Middle frontal gyrus (tissue), 1 donor: Measurements from ENCODE around the gene MOV10L1.

Source experiments
- DNase-seq: peaks from one replicate; pipeline ENCODE4 v3.0.0-alpha.2; 2015; ENCODE audit warnings: low spot score; ENCODE audit errors: extremely low spot score

MOV10L1 gene

GRCh38 chr22:50058906-50059880 lies 30.6 kb upstream of the MOV10L1 start:
- DNase-seq: no peak

- no peak for DNase-seq
Measured at GRCh38 chr22:50059881-50060262, 29.9 kb upstream of the MOV10L1 start.

- no peak for DNase-seq
Measured at GRCh38 chr22:50060441-50061140, 29.2 kb upstream of the MOV10L1 start.

DNA sequence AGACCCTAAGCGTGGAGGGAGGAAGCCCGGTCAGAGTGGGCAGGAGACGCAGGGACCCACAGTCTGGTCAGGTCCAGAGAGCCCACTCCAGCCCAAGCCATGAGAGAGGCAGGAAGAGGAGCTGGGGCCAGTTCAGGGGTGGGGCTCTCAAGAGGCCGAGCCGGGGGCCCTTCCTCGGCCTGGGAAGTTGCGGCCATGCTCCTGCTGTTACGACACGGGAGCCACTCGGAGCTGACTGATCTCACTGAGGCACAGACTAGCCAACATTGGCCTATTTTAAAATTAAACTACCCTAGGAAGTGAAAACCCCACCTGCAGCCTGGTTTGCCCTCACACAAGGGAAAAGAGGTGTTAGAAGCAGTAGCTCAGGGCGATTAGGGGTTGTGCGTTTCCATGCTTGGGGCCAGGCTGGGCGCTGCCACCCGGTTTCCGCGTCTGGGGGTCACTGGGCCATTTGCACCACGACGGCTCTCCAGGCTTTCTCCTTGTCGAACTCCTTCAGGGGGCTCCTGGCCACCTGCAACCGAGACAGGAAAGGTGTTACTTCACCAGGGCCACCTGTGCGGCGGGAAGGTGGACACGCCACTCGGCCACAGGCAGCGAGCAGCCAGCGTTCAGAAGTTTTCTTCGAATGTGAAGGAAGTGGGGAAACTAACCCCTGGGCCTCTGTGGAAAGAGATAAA lies 28.5 kb upstream of the MOV10L1 start:
- DNase-seq: no peak

DNA sequence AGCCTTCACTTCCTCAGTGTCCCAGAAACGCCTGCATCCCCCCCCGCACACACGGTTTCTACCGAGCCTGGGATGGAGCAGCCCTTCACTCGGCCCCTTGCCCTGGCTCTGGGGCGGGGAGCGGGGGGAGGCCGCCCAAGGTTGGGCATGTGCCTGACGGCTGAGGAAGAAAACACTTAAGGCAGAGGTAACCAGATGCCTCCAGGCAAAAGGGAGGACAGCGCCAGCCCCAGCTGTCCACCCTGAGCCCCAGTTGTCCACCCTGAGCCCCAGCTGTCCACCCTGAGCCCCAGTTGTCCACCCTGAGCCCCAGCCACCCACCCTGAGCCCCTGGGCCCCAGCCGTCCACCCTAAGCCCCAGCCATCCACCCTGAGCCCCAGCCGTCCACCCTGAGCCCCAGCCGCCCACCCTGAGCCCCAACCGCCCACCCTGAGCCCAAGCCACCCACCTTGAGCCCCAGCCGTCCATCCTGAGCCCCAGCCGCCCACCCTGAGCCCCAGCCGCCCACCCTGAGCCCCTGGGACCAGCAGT lies 27.9 kb upstream of the MOV10L1 start:
- no peak for DNase-seq

DNA sequence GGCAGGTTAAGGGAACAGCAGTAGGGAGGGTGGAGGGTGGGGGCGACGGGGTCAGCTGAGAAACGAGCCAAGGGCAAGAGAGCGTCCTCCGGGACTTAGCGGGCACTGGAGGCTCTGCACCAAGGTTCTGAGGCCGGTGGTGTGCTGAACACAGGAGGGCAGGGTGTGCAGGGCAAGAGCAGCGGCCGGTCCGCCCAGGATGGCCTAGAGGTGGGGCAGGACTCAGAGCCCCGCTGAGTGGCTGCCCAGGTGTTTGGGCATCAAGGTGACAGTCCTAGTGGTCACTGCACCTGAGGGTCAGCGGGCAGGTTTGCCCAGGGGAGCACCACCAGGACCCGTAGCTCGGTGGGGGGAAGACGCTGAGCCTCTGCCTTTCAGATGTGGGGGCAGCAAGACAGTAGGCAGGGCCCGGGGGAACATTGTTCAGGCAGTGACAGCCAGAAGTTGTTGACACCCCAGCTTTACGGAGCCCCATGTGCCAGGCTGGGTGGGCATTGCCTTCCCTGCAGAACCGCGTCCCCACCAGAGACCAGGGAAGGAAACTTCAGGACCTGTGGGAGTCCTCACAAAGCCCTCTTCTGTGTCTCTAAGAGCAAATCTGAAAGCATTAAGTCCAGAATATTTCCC lies 27.2 kb upstream of the MOV10L1 start:
- DNase-seq: no peak

DNA sequence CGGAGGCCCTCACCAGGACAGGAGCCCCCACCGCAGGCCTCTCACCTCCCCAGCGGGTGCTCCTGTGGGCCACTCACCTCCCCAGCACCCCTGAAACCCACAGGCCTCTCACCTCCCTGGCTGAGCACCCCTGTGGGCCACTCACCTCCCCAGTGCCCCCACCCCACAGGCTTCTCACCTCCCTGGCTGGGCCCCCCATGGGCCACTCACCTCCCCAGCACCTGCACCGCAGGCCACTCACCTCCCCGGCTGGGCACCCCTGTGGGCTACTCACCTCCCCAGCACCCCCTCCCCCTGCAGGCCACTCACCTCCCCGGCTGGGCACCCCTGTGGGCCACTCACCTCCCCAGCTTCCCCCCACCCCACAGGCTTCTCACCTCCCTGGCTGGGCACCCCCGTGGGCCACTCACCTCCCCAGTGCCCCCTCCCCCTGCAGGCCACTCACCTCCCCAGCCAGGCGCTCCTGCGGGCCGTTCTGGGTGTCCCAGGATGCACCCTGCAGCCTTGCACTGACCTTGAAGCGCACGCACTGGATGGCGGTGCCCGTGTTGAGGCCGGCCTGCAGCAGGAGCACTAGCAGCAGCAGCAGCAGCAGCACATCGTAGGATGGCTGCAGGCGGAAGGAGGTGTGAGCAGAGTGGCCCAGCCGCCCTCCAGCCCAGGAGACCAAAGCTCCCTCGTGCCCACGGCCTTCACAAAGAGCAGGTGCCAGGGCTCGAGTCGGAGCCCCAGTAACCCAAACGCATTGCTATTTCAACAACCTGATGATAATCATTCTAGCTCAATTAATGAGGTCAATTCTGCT lies 26.0 kb upstream of the MOV10L1 start:
- no peak for DNase-seq

- no peak for DNase-seq
Measured at GRCh38 chr22:50064453-50064852, 25.4 kb upstream of the MOV10L1 start.

- DNase-seq: no peak
Measured at GRCh38 chr22:50067244-50067643, 22.6 kb upstream of the MOV10L1 start.

DNA sequence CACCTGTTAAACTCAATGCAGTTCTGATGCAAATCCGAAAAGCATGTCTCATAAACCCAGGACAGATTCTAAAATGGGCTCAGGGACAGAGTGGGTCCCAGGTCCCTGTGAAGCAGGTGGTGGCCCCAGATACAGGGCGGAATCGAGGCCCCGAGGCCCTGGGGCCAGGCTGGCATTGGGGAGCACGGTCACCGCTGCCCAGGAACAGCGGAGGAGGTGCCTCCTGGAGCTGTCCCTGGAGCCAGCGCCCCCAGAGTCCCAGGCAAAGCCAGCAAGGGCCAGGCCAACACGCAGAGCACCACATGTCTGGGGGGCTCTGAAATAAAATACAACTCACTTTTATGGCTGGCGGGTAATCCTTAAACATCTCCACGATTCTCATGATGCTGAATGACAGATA lies 21.7 kb upstream of the MOV10L1 start:
- no peak for DNase-seq

GRCh38 chr22:50070366-50070765 lies 19.4 kb upstream of the MOV10L1 start:
- DNase-seq: no peak

DNA sequence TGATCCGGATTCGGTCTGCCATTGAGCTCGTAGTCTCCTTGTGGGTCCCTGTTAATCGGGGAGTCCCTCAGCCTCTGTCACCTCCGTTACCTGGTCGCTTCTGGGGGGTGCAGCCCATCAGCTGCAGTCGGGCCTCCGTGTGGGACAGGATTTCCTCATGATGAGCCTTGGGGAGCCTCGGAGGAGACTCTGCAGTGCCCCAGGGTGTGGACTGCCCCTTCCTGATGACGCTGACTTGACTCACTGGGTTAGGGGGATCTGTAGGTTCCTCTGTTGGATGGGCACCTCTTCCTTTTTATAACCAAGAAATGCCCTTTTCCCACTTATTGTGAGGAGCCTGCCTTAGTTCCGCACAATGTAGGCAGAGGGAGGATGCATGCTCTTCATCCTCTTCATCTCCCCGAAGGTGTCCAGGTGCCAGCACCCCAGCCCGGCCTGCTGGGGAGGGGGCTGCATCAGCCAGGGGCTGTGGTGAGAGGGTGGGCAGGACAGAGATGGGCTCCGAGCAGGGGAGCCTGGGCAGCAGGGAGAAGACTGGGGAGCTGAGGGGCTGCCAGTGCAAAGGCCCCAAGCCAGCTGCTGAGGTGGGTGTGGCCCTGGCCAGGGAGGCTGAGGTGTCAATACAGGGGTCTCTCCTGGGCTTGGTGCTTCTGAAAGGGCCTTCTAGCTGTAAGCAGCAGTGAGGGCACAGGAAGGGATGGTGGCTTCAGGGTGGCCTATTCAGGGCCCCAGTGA lies 18.2 kb upstream of the MOV10L1 start:
- no peak for DNase-seq

DNA sequence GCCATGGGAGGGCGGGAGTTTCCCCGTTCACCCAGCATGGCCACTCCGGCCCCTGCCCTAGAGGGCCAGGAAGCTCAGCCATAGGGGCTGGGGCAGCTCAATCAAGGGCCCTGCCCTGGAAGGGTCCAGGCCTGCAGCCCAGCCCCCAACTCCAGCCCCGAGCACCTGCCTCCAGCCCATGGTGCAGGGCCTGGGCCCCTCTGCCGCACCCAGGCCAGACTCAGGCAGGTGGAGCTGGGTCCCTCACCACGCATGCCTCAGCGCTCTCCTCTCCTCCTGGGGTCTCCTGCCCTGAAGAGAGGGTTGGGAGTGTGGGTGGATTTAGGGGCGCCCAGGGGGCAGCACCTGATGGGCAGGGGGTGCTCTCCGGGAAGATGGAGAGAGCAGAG lies 17.6 kb upstream of the MOV10L1 start:
- no peak for DNase-seq

DNA sequence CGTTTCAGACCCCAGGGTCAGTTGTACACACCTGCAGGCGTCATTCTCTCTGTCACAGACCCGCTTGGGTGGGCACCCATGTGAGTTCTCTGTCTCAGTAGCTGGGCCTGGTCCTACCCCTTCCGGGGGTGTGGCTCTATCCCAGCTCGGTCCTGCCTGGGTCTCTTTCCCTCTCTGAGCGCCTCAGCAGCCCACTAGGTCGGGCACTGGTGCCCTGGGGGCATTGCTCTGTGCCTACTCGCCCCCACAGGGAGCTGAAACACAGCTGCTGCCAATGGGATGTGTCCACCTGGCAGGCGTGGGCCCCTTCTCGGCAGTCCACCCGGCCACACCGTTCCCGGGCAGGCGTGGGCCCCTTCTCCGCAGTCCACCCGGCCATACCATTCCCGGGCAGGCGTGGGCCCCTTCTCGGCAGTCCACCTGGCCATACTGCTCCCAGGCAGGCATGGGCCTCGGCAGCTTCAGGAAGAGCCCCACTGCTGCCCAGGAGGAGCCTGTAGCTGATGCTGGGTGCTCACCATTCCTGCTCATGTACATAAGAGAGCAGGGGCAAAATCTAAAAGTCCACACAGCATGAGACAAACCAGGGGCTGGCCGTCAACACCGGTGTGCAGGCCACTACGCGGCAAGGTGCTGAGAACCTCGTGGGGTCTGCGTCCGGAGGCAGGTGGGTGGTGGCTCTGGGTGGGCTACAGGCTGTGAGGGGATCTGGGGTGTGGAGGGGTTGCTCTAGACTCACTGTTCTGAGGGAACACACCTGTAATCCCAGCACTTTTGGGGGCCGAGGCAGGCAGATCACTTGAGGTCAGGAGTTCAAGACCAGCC lies 16.9 kb upstream of the MOV10L1 start:
- DNase-seq: no peak

DNA sequence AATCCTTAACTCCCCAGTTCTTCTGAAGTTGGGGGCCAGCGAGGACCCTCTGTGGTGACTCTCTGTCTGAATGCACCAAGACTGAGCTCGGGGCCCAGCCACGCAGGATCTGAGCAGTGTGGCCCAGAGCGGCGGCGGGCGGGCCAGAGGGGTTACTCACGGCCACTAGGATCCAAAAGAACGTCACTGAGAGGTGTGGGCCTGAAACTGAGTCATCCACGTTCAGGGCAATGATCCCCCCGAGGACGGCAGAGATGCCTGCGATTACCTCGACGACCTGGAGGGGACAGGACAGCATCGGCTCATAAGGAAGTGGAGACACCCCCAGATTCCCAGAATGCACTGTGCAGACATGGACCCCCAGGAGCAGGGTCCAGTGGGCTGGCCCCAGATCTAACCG lies 15.8 kb upstream of the MOV10L1 start:
- no peak for DNase-seq

GRCh38 chr22:50074551-50075530 lies 15.0 kb upstream of the MOV10L1 start:
- no peak for DNase-seq

DNA sequence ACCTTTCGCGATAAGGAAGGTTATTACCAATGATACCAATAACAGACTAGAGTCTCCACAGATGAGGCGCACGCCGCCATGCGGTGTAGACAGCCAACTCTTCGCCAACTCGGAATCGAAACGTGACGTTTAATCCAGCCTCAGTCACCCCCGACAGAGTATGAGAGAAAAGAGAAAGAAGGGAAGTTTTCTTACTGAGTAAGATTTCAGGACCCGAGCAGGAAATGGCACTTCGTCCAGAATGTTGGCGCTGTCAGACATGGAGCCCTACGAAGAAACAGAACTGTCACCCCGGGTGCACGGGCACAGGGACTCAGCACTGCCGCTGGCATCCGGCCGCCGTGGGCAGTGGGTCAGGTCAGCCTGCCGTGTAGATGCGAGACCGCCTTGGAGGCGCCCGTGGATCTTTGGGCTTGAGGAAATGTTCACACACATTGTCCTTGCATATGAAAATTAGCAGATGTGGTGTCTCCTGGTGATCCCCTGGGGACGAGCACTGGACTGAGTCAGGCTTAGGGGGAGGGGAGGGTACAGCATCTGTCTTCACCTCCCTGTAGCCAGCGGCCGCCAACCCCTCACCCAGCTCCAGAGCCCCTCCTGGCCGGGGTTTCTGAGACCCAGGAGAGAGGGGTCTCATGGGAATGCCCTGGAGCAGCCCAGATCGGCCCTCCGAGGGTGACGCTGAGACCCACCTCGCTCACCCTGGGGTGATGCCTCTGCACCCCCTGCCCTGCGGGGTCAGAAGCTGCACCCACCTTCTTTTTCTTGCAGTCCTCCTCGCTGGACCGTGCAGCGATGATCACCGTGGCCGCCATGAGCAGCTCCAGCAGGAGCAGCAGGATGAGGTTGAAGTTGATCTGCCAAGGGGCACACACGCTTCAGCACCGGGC lies 12.9 kb upstream of the MOV10L1 start:
- DNase-seq: no peak
